HG02798 (cell line): ENCODE results near the gene ASAP2.

Experiments used
- ATAC-seq: cut with Tn5 transposase; IDR thresholded peaks from one replicate; pipeline ENCODE4 v1.9.1; 2021; ENCODE audit warnings: mild to moderate bottlenecking; ENCODE audit not compliant: unreplicated experiment, poor library complexity

Gene ASAP2

DNA sequence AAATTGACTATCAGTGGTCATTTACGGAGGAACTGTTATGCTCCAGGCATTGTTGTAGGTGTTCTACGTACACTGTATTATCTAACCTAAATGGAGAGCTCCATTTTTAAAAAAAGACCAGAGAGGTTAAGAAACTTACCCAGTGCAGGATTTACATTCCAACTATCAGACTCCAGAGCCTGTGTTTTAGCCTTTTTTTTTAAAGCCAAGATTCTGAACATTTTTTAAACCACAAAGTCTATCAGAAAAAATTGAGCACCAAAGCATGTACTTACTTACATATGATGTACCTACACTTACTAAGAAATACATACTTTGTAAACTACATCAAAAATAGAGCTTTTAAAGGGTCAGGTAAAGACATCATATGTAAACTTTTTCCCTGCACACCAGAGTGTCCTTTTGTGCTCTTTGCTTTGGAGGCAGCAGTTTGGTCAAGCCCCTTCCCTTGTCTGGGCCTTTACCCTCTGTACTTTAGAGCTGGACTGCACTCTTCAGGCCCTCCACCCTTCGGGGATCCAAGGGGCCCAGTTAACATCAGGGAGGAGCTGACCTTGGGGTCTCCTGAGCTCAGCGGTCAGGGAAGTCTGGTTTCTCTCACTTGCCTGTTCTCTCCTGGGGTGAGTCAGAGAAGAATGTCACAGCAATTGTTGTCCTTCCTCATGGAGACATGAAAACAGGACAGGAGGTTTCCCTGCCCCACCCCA lies 158.3 kb downstream of the ASAP2 start:
- no peak for ATAC-seq

DNA sequence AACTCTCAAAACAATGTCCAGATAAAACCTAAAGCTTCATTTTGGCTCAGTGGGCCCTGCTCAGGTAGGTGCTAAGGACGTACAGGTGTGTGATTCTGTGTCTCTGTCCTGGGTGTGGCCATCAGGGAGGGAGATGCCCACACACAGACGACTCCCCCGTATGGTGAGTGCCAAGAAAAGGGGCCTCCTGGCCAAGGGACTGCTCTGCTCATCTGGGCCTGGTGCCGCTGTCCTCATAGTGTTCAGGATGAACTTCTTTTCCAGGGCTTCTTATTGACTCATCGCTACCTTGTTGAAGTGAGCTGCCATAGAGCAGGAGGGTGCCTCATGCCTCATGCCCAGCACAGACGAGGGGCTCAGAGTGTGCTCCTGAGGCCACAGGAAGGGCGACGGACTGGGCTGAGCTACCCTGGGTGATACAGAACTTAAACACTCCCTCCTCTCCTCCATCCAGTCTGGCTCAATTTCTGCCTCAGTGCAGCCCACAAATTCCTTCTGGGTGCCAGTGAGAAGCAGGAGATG lies 158.9 kb downstream of the ASAP2 start:
- no peak for ATAC-seq

DNA sequence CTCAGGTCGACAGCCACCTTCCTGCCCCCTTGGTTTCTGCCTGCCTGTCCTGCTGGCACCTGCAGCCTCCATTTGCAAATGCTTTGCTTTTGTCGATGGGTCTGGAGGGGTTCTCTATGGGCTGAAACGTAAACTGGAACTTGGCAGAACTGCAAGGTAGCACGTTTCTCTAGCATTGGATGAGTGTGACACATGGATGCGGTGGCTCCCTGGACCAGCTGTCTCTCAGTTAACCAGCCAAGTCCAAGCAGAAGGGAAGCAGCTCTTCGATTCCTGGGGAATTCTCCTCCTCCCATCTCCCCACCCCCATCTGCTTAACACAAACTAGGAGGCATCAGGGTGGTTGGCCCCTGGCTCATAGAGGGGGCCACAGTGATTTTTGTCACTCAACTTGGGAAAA lies 159.4 kb downstream of the ASAP2 start:
- ATAC-seq: no peak

DNA sequence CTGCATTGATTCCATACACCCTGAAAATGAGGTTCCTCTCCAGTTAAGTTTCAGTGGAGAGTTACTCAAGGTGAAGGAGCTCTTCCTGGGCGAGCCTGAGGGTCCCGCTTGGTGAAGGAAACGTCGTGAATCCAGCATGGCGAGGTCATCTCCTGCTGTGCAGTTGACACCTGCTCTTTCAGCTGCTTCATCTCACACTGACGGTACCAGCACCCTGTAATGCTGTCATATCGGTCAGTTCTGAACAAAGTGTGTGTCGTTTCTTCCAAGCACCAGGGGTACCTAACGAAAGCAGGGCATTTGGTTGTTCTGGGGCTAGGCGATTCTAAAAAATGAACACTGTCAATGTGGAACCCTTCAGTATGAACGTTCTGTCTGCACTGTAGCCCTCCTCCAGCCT lies 164.1 kb downstream of the ASAP2 start:
- ATAC-seq: no peak

DNA sequence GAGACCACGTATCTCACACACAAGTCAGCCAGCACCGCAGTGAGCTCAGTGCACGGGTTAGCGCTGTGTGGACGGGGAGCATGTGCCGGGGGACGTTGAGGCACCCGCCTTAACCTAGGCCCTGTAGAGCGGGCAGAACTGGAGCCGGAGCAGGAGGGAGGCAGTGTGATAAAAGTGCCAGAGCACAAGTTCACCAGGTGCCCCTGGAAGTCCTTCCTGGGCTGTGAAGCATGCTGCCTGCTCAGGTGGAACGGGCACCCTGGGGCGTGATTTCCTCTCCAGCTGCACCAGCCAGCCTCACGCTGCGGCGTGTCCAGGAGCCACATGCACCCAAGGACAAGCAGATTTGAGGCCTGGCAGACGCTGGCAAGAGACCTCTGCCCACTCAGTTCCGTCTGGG lies 166.4 kb downstream of the ASAP2 start:
- no peak for ATAC-seq

DNA sequence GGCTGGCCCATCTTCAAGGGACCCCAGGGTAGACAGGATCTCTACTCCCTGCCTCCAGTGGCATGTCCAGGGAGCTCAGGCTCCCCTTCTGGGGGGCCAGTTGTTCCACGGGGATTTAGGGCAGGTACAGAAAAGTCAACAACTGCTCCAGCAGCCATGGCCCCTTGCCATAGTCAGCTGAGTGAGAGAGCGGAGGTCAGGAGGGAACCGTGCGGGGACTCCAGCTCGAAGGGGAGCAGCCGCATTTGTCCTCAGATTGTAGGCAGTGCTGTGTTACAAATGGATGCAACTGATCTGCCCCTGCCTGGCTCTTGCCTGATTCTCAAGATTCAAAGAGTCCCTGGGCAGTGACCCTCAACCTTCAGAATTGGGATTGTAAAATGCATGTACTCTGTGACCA lies 166.9 kb downstream of the ASAP2 start:
- no peak for ATAC-seq

DNA sequence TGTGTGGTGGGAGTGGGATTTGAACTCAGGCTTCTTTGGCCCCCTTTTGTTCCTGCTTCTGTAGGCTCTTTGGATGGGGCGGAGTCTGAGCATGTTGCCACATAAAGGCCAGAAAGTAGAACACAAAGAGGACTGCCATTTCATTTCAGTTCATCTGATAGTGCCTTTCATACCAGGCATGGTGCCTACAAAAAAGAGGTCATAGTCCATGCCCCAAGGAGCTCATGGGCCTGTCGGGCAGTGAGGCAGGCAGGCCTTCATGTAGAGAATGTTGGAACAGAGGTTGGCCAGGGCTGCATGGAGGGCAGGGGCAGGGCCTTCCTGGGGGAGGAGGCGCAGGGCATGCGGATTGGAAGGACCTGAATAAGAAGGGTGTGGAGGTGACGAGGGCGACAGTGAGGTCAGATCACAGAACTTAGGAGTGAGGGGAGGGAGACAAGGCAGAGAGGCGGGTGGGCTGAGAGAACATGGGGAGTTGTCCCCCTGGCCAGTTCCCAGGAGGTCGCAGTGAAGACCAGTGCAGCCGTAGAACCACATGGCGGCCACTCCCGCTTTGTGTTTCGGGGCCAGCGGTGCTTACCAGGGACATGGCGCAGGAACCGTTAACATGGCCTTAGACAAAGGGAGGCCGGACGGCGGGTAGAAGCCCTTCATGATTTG lies 167.6 kb downstream of the ASAP2 start:
- no peak for ATAC-seq

DNA sequence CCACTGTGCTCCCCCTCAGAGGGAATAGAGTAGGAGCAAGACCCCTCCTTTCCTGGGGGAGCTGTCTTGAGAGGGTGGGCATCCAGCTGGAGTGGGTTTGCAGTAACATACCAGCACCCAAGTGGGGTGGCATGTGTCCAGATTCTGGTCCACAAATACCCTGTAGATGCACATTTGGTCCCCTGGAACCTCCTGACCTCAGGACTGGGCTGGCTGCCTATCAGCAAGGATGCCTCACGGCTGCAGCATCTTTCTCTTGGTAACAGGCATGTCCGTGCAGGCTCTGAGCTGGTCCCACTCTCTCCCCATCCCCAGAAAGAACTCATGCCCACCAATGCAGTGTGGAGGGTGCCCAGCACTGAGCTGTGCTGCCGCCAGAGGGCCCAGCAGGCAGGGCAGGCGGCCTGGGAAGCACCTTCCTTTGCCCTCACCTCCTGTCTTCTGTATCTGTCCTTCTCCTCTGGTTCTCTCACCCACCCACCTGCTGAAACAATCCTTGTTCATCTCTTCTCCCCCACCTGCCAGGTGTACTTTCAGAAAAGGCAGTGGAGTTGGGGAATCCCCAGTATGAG lies 169.3 kb downstream of the ASAP2 start:
- no peak for ATAC-seq

DNA sequence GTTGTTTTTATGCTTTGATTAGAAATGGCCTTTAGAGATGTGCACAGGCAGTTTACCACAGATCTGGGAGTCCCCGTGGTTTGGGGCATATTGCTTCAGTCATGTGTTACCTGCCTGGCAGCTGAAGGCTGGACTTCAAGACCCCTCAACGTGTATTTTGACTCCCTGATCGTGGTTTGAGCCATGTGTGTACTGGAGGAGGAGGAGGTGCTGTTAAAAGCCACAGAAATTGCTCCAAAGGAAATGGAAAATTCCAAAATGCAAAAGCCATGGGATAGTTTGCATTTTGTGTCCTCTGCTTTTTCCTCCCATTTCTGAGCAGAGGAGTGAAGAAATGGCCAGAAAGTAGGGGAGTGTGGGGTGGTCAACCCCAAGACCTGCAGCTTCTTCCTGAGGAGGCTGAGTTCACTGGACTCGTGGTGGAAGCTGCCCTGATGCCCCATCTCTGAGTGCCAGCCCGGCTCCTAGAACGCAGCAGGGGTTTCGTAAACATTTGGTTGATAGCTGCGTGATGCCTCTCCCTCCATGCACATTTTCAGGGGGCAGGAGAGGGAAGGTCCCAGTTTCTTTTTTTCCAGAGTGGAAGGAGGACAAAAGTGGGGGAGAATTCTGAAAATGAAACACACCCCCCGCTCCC lies 171.0 kb downstream of the ASAP2 start:
- ATAC-seq: no peak

DNA sequence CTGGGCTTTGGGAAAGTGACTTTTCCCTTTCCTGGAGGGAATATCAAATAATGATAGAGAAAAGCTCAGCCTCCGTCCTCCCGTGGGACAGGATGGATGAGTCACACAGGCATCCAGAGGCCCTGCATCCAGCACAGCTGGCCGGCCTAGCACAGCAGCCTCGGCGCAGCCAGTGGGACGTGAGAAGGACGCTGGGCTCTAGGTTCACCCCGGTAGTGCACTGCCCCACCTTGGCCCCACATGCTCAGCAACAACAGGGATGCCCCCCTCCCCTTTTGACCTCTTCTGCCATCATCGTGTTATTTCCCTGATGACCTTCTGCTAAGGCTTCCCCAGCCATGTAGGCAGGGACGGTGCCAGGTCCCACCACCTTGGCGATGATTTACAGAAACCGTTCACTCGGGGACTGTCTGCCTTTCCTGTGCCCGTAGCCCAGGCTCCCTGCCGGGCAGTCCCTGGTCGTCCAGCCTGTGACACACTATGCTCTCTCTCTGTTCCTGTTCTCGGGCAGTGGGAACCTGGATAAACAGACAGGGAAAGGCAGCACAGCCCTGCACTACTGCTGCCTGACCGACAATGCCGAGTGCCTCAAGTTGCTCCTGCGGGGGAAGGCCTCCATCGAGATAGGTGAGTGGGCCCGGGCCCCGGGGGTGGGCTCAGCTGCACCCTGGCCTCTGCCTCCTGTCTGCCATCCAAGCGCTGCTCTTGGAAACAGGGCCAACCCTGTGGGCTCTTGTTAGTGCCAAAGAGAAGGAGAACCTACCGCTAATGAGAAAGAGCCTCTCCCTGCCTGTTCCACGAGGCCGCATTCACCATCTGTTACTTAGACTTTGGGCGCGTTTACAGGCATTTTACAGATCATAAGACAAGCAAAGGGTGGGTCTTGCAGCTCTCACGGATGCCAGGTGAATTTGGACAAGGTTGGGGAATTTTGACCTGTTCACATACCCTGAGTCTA lies 172.1 kb downstream of the ASAP2 start:
- no peak for ATAC-seq

DNA sequence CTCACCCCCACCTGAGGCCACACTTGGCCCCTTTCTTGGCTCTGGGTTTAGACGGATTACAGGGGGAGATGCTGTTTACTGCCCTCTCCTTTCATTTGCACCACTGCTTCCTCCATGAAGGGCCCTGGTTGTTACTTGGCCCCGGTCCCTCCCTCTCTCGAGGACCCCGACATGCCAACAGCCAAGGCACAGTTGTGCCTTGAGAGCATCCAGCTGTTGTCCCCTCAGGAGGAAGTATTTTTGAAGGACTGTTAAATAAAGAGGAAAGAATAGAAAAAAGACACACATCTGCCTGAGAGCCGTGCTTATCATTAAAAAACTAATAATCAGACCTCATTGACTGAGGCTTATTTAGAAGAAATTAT lies 172.8 kb downstream of the ASAP2 start:
- no peak for ATAC-seq

DNA sequence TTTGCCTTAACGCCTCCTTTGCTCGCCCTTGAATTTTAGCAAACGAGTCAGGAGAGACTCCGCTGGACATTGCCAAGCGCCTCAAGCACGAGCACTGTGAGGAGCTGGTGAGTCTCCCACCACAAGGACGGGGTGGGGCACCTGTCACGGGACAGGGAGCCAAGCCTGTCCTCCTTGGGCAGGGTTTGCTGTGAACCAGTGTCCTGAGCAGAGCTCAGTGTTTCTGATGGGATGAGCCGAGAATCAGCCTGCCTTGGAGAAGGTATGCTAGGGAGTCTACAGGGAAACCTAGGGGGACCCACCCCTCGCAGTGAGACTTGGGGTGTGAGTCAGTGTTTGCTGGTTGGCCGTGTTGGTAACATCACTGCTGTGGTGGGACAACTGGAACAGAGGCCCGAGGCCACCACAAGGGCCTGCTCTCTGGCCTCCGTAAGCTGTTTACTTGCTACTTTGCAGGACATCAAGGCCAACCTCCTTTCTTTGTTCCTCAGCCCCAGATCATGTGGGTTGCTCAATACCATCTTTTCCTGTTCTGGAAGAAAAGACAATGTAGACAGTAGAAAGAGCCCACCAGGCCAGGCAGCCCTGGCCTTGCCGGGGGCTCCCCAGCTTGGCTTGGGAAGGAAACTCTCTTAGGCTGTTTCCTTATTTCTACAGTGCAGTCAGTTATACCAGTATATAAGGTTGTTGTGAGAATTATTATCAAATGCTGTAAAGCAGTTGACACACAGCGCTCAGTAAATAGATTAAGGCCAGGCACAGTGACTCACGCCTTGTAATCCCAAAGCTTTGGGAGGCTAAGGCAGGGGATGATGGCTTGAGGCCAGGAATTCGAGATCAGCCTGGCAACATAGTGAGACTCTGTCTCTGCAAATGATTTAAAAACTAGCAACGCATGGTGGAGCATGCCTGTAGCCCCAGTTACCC lies 174.4 kb downstream of the ASAP2 start:
- no peak for ATAC-seq

DNA sequence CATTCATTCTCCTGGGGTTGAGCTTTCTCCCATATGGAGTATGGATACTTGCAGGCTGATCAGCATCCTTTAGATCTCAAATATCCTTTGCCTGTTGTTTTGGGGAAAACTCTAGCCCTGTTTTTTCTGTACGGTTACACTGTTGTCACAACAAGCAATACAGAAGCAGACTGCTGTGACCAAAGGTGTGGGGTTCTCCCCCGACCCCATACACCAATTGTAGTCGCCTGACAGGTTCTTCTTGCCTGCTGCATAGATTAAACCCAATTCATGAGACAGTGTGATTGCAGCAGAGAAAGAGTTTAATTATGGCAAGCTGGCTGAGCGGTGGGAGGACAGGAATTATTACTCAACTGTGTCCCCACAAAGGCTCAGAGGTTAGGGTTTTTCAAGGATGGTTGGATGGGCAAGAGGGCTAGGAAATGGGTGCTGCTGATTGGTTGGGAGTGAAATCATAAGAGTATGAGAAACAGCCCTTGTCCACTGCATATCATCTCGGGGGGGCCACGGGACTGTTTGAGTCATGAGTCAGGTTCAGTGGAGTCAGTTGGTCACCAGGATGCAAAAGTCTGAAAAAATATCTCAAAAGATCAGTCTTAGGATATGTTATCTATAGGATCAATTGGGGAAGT lies 176.1 kb downstream of the ASAP2 start:
- ATAC-seq: no peak

DNA sequence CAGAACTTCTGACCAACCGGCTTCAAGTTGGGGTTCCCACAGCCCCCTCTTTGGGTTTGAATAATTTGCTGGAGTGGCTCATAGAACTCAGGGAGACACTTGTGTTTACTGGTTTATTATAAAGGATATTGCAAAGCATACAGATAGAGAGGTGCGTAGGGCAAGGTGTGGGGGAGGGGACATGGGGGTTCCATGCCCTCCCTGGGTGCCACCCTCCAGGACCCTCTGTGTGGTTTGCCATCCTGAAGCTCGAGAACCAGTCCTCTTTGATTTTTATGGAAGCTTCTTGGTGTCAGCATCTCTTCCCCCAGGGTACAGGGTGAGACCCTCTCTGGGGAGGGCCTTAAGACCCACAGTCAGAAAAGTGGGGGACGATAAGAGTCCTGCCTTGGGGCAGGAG lies 177.9 kb downstream of the ASAP2 start:
- no peak for ATAC-seq

DNA sequence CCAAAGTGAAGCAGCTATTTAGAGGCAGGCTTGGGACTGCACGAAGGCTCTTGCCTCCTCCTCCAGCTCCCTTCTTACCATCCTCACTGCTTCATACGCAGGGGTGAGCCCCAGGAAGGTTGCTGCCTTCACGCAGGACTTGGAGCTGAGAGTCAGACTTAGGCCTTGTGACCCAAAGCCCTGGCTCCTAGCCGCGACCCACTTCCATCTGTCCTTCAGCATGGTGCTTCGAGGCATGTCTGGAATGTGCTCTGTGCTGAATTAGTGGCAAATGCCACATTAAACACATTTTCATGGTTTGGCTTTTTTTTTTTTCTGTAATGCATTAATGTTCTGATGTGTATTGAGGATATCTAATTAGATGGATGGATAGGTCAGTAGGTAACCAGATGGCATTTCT lies 179.2 kb downstream of the ASAP2 start:
- ATAC-seq: no peak

DNA sequence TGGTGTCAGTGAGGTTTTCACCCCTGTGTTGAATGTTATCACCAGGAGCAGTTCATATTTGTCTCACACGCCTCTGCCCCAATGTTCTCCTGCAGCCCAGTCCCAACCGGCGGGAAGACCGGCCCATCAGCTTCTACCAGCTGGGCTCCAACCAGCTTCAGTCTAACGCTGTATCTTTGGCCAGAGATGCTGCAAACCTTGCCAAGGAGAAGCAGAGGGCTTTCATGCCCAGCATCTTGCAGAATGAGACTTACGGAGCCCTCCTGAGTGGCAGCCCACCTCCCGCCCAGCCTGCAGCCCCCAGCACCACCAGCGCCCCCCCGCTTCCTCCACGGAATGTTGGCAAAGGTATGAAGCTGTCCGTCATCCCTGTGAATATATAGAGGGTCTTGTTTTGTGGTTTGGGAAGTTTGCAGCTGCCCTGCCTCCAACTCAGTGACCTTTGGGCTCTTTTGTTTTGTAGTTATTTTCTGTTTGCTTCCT lies 181.6 kb downstream of the ASAP2 start:
- no peak for ATAC-seq

DNA sequence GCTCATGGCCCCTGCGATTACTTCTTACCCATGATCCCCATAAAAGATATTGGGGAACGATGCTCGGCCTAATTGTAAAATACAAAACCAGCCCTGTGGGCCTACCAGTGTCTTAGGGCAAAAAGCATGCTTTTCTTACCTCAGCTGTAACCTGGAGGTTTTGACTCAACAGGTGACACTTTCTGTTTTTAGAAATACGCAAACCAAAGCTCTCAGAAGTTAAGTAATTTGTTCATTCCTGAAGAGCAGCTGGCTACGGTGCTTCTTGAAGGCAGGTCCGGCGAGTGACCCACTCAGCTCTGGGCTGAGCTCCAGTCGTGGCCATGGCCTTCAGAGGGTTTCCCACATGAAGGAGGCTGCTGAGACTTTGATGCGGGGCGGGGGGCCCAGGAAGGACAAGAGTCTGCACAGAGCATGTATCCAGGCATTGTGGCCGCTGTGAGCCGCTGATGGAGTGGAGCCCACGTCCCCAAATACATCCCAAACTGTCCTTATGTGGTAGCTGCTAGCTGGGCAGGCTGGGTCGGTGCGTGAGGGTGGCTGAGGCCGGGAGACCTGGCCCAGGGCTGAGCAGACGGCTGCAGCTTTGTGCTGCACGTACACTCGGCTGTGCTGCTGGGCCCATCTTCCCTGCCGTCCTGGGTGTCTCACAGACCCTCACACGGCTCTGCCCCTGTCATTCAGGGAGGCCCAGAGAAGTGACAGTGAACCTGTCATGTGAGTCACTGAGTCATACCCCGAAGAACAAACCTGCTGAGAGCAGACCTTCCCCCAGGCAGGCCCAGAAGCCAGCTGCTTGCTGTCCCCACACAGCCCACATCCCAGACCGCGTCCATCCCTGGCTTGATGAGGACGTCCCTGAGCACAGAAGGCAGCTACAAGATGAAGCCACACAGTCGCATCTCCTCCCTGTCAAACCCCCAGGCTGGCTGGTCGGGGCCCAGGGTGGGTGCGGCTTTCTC lies 182.6 kb downstream of the ASAP2 start:
- no peak for ATAC-seq
